GM12878 (cell line): ENCODE results near the gene IL5. TPM values are rescaled to one million over a fixed set of nuclear protein-coding genes. Genes with fewer than 3 reads are reported as not detected.

Experiments used
- ATAC-seq: fragments of 200-7000 bp; cut with Tn5 transposase; 3 replicates; pipeline ENCODE4 v1.9.1; 2020; ENCODE audit warnings: mild to moderate bottlenecking, moderate library complexity
- BruUV-seq: library from RNA; stranded (reverse); fragments of 400-500 nt; replicated peaks from 2 replicates; lab custom pipeline; 2021; lab: Mats Ljungman, UMichigan
- CTCF ChIA-PET: fragments of 300-600 bp; sonication (Branson Sonifier 250); formaldehyde crosslinking; extraction: SDS; loops from one replicate; lab custom pipeline; 2021; ENCODE audit warnings: inconsistent platforms; lab: Yijun Ruan, JAX
- POLR2A ChIA-PET: fragments of 350-600 bp; formaldehyde crosslinking; extraction: SDS; loops from one replicate; lab custom pipeline; 2021; ENCODE audit warnings: inconsistent platforms; lab: Charles Lee
- RAD21 ChIA-PET: fragments of 300-600 bp; sonication (Branson Sonifier 250); formaldehyde crosslinking; loops from one replicate; lab custom pipeline; 2023; ENCODE audit warnings: antibody characterized with exemption; ENCODE audit not compliant: unreplicated experiment; lab: Charles Lee
- SMC1A ChIA-PET: fragments of 300-600 bp; sonication (Branson Sonifier 250); formaldehyde crosslinking; loops from one replicate; lab custom pipeline; 2023; ENCODE audit not compliant: unreplicated experiment, uncharacterized antibody; lab: Charles Lee
- DNase-seq: peaks from one replicate; pipeline ENCODE4 v3.0.0-alpha.2; 2011; ENCODE audit warnings: low read depth, low spot score
- FAIRE-seq: peaks from 3 replicates; lab custom pipeline; 2011; peaks lifted over from hg19 to GRCh38; lab: Jason Lieb, UNC
- H2AFZ ChIP-seq: 2 replicates; pipeline ENCODE4 v1.6.0; 2011; ENCODE audit warnings: low read depth, low read length, control low read depth; ENCODE audit not compliant: control insufficient read depth
- H3K27ac ChIP-seq: 2 replicates; pipeline ENCODE4 v1.5.1; 2011; ENCODE audit warnings: control low read depth; ENCODE audit not compliant: control insufficient read depth, insufficient read depth
- H3K27me3 ChIP-seq, 2 experiments: replicated peaks in 1 of 2; 2 replicates each; pipeline versions ENCODE4 v1.6.0 to v1.6.1; 2011; ENCODE audit warnings: low read length in 1 of 2; ENCODE audit not compliant: control insufficient read depth in 2 of 2, insufficient read depth in 2 of 2
- H3K36me3 ChIP-seq, 2 experiments: 2 replicates each; pipeline ENCODE4 v1.5.1; 2011; ENCODE audit warnings: low read length in 1 of 2; ENCODE audit not compliant: control insufficient read depth in 2 of 2, insufficient read depth in 2 of 2
- H3K4me1 ChIP-seq: 2 replicates; pipeline ENCODE4 v1.6.1; 2011; ENCODE audit warnings: mild to moderate bottlenecking, low read length, moderate library complexity, mixed read lengths; ENCODE audit not compliant: control insufficient read depth, insufficient read depth
- H3K4me2 ChIP-seq: 2 replicates; pipeline ENCODE4 v1.6.0; 2011; ENCODE audit warnings: control low read depth; ENCODE audit not compliant: control insufficient read depth, insufficient read depth
- H3K4me3 ChIP-seq: fragments of 200-600 bp; sonication (generic); 2 replicates; pipeline ENCODE4 v1.5.1; 2016
- H3K79me2 ChIP-seq: 2 replicates; pipeline ENCODE4 v1.6.0; 2011; ENCODE audit warnings: low read length; ENCODE audit not compliant: control insufficient read depth, insufficient read depth
- H3K9ac ChIP-seq: 2 replicates; pipeline ENCODE4 v1.8.0; 2011; ENCODE audit warnings: low read length, control low read depth, mixed read lengths; ENCODE audit not compliant: control insufficient read depth, insufficient read depth
- H3K9me3 ChIP-seq: replicated peaks from 3 replicates; pipeline ENCODE4 v1.5.1; 2011; ENCODE audit warnings: mild to moderate bottlenecking, low read length; ENCODE audit not compliant: control insufficient read depth, insufficient read depth
- H4K20me1 ChIP-seq: 2 replicates; pipeline ENCODE4 v1.6.0; 2011; ENCODE audit not compliant: control insufficient read depth, insufficient read depth
- ATF7 ChIP-seq: fragments of 450-650 bp; IDR thresholded peaks from 2 replicates; pipeline ENCODE4 v1.6.1; 2016; ENCODE audit warnings: low read depth, mild to moderate bottlenecking
- BACH1 ChIP-seq: fragments of 450-650 bp; IDR thresholded peaks from 2 replicates; pipeline ENCODE4 v1.6.1; 2017; ENCODE audit warnings: mild to moderate bottlenecking, borderline replicate concordance
- BHLHE40 ChIP-seq, 2 experiments: fragments of 450-650 bp in 1 of 2; IDR thresholded peaks; 2 replicates each; pipeline ENCODE4 v1.6.1; 2011 to 2017; ENCODE audit warnings: low read depth in 2 of 2, borderline replicate concordance in 1 of 2, improper control_type of control experiment in 1 of 2, low read length in 1 of 2, mild to moderate bottlenecking in 1 of 2
- CEBPZ ChIP-seq: fragments of 150-350 bp; IDR thresholded peaks from 2 replicates; pipeline ENCODE4 v1.6.1; 2016; ENCODE audit warnings: low read depth, low read length
- DPF2 ChIP-seq: fragments of 450-650 bp; IDR thresholded peaks from 2 replicates; pipeline ENCODE4 v1.6.1; 2017; ENCODE audit warnings: mild to moderate bottlenecking
- LARP7 ChIP-seq: fragments of 450-650 bp; IDR thresholded peaks from 2 replicates; pipeline ENCODE4 v1.6.1; 2017; ENCODE audit warnings: mild to moderate bottlenecking
- NR2F1 ChIP-seq: fragments of 450-650 bp; conservative IDR thresholded peaks from 2 replicates; pipeline ENCODE4 v1.6.1; 2017; ENCODE audit warnings: mild to moderate bottlenecking
- PAX5 ChIP-seq: IDR thresholded peaks from 2 replicates; pipeline ENCODE4 v1.6.1; 2011; ENCODE audit warnings: low read depth, low read length, borderline replicate concordance
- POLR2A ChIP-seq: IDR thresholded peaks from 2 replicates; pipeline ENCODE4 v1.6.1; 2011; ENCODE audit warnings: low read depth, mild to moderate bottlenecking, low read length
- RAD51 ChIP-seq: fragments of 450-650 bp; IDR thresholded peaks from 2 replicates; pipeline ENCODE4 v1.6.1; 2016; ENCODE audit warnings: moderate library complexity, mild to moderate bottlenecking, inconsistent platforms
- SMAD5 ChIP-seq: IDR thresholded peaks from 2 replicates; pipeline ENCODE4 v1.6.1; 2016; ENCODE audit warnings: antibody characterized with exemption, low read depth
- SMC3 ChIP-seq: IDR thresholded peaks from 2 replicates; pipeline ENCODE4 v1.6.1; 2011; ENCODE audit warnings: low read length, improper control_type of control experiment, borderline replicate concordance
- YY1 ChIP-seq: IDR thresholded peaks from 2 replicates; pipeline ENCODE4 v1.6.1; 2011; ENCODE audit warnings: low read depth, mild to moderate bottlenecking, low read length
- ZNF207 ChIP-seq: fragments of 450-650 bp; IDR thresholded peaks from 2 replicates; pipeline ENCODE4 v1.6.1; 2014; ENCODE audit warnings: antibody characterized with exemption, mild to moderate bottlenecking, borderline replicate concordance
- ZSCAN29 ChIP-seq: fragments of 450-650 bp; IDR thresholded peaks from 2 replicates; pipeline ENCODE4 v1.6.1; 2017; ENCODE audit warnings: mild to moderate bottlenecking, moderate library complexity
- ZZZ3 ChIP-seq: IDR thresholded peaks from 2 replicates; pipeline ENCODE4 v1.6.1; 2011; ENCODE audit warnings: low read depth; ENCODE audit not compliant: control insufficient read depth, insufficient read length
- WGBS: methylation state at CpG from one replicate; pipeline ENCODE4 v1.1.6; 2016; ENCODE audit warnings: low lambda C conversion rate; ENCODE audit not compliant: insufficient replicate concordance, insufficient coverage; ENCODE audit errors: missing lambda C conversion rate; 5-methylcytosine and 5-hydroxymethylcytosine counted together
- in situ Hi-C: fragments of 300-500 bp; cut with MboI; formaldehyde crosslinking; loops from 9 replicates; pipeline ENCODE4 v1.14.3; 2018; ENCODE audit warnings: mixed read lengths
- intact Hi-C: fragments of 100-400 bp; cut with micrococcal nuclease; formaldehyde crosslinking; loops from one replicate; pipeline ENCODE4 v1.14.2; 2022; ENCODE audit not compliant: unreplicated experiment
- polyA plus RNA-seq, 11 experiments: library from polyadenylated mRNA; depleted of rRNA in 4 of 11; unstranded in 6 of 11; stranded (reverse) in 5 of 11; fragments of >200 nt; fragmentation: Nextera tagmentation in 4 of 11; fragmentation: Illumina TruSeq in 1 of 11; extraction: Ambion mirVana in 4 of 11; extraction: Trizol in 1 of 11; gene quantifications; 1 replicate in 1 of 11; 2 replicates in 10 of 11; pipeline versions ENCODE4 v1.2.1 to v1.2.3, GENCODE V29; 2011 to 2016; ENCODE audit warnings: inconsistent platforms in 2 of 11, missing spikeins in 2 of 11, low read depth in 1 of 11
- total RNA-seq, 4 experiments: library from RNA; depleted of rRNA in 3 of 4; stranded (reverse); fragments of >200 nt in 3 of 4; fragmentation: Illumina TruSeq in 1 of 4; extraction: Trizol in 1 of 4; gene quantifications; 2 replicates each; pipeline versions ENCODE4 v1.2.1 to v1.2.3, GENCODE V29; 2013 to 2021
- TF ChIP-seq, protein P1 (sequence below): IDR thresholded peaks from 2 replicates; pipeline ENCODE4 v1.6.1; 2012; ENCODE audit warnings: low read depth, low read length, improper control_type of control experiment
- TF ChIP-seq, protein P2 (sequence below): fragments of 450-650 bp; conservative IDR thresholded peaks from 2 replicates; pipeline ENCODE4 v1.6.1; 2017; ENCODE audit warnings: mild to moderate bottlenecking, moderate library complexity

IL5 gene
- total and polyA plus RNA-seq, 10 of the 15 experiments (the other 5 are each of a cell fraction or from before 2014, with no cell fraction given), result not detected

- ChIA-PET POLR2A (interaction anchor here (0.6 to 24.5 kb wide), 17 partner anchors 10 to 235 kb away, joined by 3 to 389 read pairs (median 5); no protein-coding TSS in a partner anchor), CTCF (interaction anchor here (0.6 to 13.6 kb wide), 11 partner anchors 10 to 221 kb away, joined by 3 to 481 read pairs (median 7); no protein-coding TSS in a partner anchor), RAD21 (interaction anchor here (0.7 to 27.2 kb wide), 19 partner anchors 7 to 324 kb away, joined by 3 to 453 read pairs (median 9); partner anchors contain the start of gene IRF1), SMC1A (interaction anchor here (0.7 to 13.3 kb wide), 13 partner anchors 8 to 202 kb away, joined by 3 to 340 read pairs (median 14); no protein-coding TSS in a partner anchor)
- Histone ChIP-seq H3K27ac (peak overlapping the region; percentile 63), H3K4me2 (peak overlapping the region; percentile 73), H3K9ac (peak overlapping the region; percentile 79), H2AFZ (peak overlapping the region; percentile 6), H3K9me3 (no peaks in the 10 kb centered on the region), H3K79me2 (peaks cover 13% of the 10 kb centered on the region), H4K20me1 (no peaks in the 10 kb centered on the region), H3K27me3 (no peaks in the 10 kb centered on the region), H3K36me3 (no peaks in the 10 kb centered on the region), H3K4me1 (peaks cover 49% of the 10 kb centered on the region), H3K4me3 (peak overlapping the region; percentile 85)
- DNase-seq (no peak), FAIRE-seq (no peak), ATAC-seq (peak; percentile 69)
- WGBS, result under 1% methylated on average over 30 of the region's 30 CpGs
- in situ Hi-C loops, result loop anchor here (10.0 kb wide), 1 partner anchor 111 kb away; no protein-coding TSS in a partner anchor
- intact Hi-C loops, result loop anchor here (1.0 to 5.0 kb wide), 2 partner anchors 38 to 76 kb away; no protein-coding TSS in a partner anchor
- no TSS peak for BruUV-seq
- TF ChIP-seq ZSCAN29 (no peak), SMAD5 (0 out of 2 replicates have a peak, but pooled peaks have one; percentile 28), LARP7 (0 out of 2 replicates have a peak, but pooled peaks have one; percentile 2), CEBPZ (no peak), PAX5 (peak; percentile 36; the same call in 1 of the 2 replicates), BACH1 (peak; percentile 52; the same call in 1 of the 2 replicates), NR2F1 (peak; percentile 79), DPF2 (peak; percentile 69), BHLHE40 (IDR thresholded peaks at IDR 0.05; ENCODE audit: borderline replicate concordance in 1 of 2, low read depth in 2 of 2, low read length in 1 of 2) (peak; percentile 29 to 73; a peak in 1 of 4 replicates), RAD51 (no peak), YY1 (peak; percentile 85), POLR2A (peak; percentile 48; the same call in 1 of the 2 replicates), ATF7 (no peak; the same call in 1 of the 2 replicates), ZNF207 (peak; percentile 31; the same call in 1 of the 2 replicates), SMC3 (peak; percentile 7; the same call in 1 of the 2 replicates), ZZZ3 (no peak)
- TF ChIP-seq, protein P1, sequence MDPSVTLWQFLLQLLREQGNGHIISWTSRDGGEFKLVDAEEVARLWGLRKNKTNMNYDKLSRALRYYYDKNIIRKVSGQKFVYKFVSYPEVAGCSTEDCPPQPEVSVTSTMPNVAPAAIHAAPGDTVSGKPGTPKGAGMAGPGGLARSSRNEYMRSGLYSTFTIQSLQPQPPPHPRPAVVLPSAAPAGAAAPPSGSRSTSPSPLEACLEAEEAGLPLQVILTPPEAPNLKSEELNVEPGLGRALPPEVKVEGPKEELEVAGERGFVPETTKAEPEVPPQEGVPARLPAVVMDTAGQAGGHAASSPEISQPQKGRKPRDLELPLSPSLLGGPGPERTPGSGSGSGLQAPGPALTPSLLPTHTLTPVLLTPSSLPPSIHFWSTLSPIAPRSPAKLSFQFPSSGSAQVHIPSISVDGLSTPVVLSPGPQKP, result peak; percentile 63; the same call in 1 of the 2 replicates
- TF ChIP-seq, protein P2, sequence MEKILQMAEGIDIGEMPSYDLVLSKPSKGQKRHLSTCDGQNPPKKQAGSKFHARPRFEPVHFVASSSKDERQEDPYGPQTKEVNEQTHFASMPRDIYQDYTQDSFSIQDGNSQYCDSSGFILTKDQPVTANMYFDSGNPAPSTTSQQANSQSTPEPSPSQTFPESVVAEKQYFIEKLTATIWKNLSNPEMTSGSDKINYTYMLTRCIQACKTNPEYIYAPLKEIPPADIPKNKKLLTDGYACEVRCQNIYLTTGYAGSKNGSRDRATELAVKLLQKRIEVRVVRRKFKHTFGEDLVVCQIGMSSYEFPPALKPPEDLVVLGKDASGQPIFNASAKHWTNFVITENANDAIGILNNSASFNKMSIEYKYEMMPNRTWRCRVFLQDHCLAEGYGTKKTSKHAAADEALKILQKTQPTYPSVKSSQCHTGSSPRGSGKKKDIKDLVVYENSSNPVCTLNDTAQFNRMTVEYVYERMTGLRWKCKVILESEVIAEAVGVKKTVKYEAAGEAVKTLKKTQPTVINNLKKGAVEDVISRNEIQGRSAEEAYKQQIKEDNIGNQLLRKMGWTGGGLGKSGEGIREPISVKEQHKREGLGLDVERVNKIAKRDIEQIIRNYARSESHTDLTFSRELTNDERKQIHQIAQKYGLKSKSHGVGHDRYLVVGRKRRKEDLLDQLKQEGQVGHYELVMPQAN, result peak; percentile 34; the same call in 1 of the 2 replicates
Measured at GRCh38 chr5:132495667-132496190, 47.6 kb downstream of the IL5 start.
